A172 (cell line): ENCODE measurements around the gene RINL. TPM values are rescaled to one million over a fixed set of nuclear protein-coding genes. Genes with fewer than 3 reads are reported as not detected.

Experiments
- DNase-seq: peaks from one replicate; pipeline ENCODE4 v3.0.0-alpha.2; 2015; ENCODE audit warnings: low spot score
- total RNA-seq: library from RNA; depleted of rRNA; stranded (reverse); fragments of >200 nt; shearing (Covaris generic); gene quantifications from 2 replicates; pipeline ENCODE4 v1.2.3, GENCODE V29; 2014; rRNA removed

RINL gene, protein sequence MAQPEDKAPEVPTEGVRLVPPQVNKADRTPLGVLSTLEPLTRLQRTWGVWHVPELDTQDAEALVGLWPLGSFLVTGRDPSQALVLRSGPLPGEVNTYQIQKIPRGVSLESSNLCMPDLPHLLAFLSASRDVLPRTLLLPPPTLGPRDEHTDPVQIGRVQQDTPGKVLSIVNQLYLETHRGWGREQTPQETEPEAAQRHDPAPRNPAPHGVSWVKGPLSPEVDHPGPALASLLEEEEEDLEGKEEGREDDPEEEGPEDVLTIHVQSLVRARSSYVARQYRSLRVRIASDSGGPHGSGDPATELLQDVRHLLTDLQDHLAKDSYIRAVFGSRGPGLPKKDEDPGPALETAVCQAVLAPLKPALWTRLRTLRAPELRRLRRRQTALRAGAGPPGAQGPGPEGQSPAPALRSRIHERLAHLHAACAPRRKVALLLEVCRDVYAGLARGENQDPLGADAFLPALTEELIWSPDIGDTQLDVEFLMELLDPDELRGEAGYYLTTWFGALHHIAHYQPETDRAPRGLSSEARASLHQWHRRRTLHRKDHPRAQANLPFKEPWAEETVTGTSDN
- 3.9 and 5.7 TPM in 2 replicates for total RNA-seq

GRCh38 chr19:38877781-38878574 is at the start of gene RINL:
TSS of gene RINL (minus strand) at chr19:38878275. CDS start at chr19:38876742, 1,533 bp downstream.
- DNase-seq: no peak

- DNase-seq: no peak
Observed at GRCh38 chr19:38924388-38924787, 46.3 kb upstream of the RINL start.

- no peak for DNase-seq
Observed at GRCh38 chr19:38922482-38922881, 44.4 kb upstream of the RINL start.

- DNase-seq: no peak
Observed at GRCh38 chr19:38921420-38922274, 43.6 kb upstream of the RINL start.

DNA sequence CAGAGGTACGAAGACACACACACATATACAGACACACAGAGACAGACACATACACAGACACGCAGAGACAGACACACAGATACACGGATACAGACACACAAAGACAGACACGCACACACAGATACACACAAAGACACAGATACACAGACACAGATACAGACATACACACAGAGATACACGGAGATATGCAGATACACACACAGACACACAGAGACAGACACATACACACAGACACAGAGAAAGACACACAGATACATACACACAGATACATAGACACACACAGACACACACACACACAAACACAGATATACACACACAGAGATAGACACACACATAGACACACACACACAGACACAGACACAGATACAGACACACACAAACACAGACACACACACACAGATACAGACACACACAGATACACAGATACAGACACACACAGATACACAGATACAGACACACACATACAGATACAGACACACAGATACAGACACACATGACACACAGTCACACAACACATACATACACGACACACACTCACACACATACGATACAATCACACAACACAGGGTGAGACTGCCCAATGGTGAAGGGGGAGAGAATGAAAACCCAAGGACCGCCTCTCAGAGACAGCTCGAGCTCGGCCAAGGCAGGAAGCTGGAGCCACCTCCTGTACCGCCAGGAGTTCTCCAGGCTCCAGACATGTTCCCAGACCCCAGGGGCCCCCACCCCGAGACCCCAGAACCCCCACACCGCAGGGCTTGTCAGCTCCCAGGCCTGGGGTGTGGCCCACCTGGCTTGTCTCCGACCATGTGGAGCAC is 42.7 kb upstream of the RINL start:
- no peak for DNase-seq

GRCh38 chr19:38919837-38920601 is 41.9 kb upstream of the RINL start:
- DNase-seq: no peak

DNA sequence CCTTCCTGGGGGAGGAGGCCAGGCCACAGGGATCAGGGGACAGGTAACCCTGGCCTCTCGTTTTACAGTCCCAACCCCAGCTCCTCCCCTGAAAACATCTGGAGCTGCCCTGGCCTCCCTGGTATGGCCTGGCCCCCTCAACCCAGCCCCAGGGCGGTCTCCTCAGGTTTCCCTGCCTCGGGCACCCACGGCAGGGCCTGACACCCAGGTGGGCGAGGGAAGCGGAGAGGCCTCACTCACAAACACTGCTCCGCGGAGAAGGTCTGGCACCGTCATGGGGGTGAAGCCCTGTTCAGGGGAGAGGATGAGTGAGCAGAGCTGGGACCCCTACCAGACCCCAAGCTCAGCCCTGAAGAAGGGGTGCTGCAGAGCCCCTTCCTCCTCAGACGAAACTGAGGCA is 40.5 kb upstream of the RINL start:
- DNase-seq: no peak

DNA sequence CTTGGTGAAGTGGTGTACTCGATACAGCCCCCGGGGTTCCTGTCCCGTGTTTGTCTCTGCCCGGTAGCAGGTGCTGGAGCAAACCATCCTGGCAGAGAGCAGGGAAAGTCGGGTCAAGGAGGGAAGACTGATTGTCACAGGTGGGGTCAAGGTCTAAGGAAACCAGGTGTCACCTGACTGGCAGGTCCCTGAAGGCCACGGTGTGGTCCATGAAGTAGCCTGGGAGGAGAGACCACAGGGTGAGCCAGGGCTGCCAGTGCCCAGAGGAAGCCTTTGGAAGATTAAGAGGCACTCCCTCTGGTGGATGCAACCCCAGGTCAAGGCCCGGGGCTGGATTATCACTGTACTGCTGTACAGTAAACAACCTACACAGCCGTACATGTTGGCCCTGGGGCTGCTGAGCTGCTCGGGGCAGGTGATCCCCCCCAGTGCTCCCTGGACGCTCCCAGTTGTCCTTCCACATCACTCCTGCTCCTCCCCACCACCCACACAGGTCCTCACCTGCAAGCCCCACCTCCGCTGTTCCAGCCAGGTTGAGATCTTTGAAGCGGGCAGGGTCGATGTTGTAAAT is 39.9 kb upstream of the RINL start:
- peak; percentile 24 for DNase-seq

GRCh38 chr19:38917516-38917915 is 39.4 kb upstream of the RINL start:
- DNase-seq: no peak

GRCh38 chr19:38915329-38916321 is 37.5 kb upstream of the RINL start:
- no peak for DNase-seq

DNA sequence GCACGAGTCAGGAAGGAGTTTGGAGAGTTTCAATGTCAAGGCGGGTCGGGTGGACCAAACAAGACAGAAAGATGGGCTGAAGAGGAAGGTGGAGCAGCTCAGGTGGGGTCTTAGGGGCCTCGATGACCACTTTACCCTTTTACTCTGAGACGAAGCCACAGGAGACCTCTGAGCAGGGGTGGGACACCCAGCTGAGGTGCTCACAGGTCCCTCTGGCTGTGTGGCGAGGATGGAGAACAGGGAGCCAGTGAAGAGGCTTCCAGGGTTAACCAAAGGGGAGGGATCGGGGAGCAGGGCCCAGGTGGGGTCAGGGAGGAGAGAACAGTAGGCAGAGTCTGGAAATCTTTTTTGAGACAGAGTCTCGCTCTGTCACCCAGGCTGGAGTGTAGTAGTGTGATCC is 35.9 kb upstream of the RINL start:
- no peak for DNase-seq

DNA sequence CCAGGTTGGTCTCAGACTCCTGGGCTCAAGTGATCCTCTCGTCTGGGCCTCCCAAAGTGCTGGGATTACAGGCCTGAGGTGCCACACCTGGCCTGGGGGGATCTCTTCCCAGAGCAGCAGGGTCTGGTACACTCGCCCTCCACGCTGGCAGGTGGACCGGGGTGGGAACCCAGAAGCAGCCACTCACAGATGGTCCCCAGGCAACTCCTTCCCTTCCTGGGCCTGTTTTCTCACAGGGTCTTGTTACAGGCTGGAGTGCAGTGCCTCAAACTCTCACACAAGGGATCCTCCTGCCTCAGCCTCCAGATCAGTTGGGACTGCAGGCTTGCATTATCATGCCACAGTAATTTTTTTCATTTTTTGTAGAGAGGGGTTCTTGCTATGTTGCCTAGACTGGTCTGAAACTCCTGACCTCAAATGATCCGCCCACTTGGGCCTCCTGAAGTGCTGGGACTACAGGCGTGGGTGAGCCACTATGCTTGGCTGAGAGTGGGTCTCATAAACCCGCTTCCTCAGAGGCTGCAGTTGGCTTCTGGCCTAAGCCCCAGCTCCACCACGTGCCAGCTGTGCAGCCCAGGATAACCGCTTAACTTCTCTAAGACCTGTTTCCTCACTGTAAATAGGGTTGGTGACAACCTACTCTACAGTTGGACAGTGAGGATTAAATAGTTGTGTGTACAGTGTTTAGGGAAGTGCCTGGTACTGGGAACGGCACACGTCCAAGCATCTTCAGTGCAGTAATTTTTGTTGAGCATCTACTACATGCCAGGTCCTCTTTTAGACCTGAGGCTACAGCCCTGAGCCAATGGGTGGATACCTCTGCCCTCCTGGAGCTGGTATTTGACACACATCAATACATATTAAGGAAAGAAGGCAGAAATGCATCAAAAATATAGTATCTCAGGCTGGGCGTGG is 34.8 kb upstream of the RINL start:
- no peak for DNase-seq

GRCh38 chr19:38911388-38912001 is 33.4 kb upstream of the RINL start:
- DNase-seq: no peak

- DNase-seq: no peak
Observed at GRCh38 chr19:38910488-38910887, 32.4 kb upstream of the RINL start.

- no peak for DNase-seq
Observed at GRCh38 chr19:38908911-38909310, 30.8 kb upstream of the RINL start.

DNA sequence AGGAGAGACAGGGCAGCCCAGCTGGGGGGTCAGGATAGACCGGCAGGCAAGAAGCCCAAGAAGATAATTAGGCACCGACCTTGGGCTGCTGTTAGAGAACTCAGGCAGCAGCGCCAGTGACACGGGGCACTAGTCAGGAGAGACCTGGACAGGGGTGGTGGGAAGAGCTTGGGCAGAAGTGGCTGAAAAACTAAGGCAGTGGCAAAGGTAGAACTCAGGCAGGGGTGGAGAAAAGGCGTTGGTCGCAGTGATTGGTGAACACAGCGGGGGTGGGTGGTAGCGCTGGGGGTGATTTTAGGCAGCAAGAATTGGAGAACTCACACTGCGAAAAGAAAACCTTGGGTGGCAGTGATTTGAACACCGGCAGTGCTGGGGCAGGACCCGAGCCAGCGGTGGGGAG is 29.6 kb upstream of the RINL start:
- no peak for DNase-seq

GRCh38 chr19:38907227-38907626 is 29.2 kb upstream of the RINL start:
- no peak for DNase-seq
